Activated naive CD4-positive, alpha-beta T cell treated with anti-CD3 and anti-CD28 coated beads, Interleukin-2, amount 50 U/mL, for 72 hours (primary cell): ENCODE measurements around the gene ARL4A. TPM values are rescaled to one million over a fixed set of nuclear protein-coding genes. Genes with fewer than 3 reads are reported as not detected.

Source experiments
- ATAC-seq, 2 donors: fragments of 150-1000 bp; cut with Tn5 transposase; 2 replicates each; pipeline ENCODE4 v1.10.0; 2021; ENCODE audit warnings: mild to moderate bottlenecking in 2 of 2, moderate library complexity in 2 of 2
- DNase-seq, 2 donors: peaks; one replicate each; pipeline ENCODE4 v3.0.0; 2021 to 2022; ENCODE audit warnings: low spot score in 2 of 2
- H3K27ac Mint-ChIP-seq, 2 donors: one replicate each; pipeline ENCODE4 v1.8.0; 2022; ENCODE audit warnings: mild to moderate bottlenecking in 2 of 2, mixed read lengths in 2 of 2
- H3K36me3 Mint-ChIP-seq, 2 donors: one replicate each; pipeline ENCODE4 v1.8.0; 2022; ENCODE audit warnings: mixed read lengths in 2 of 2
- H3K9me3 Mint-ChIP-seq, 2 donors: one replicate each; pipeline ENCODE4 v1.8.0; 2022; ENCODE audit warnings: mixed read lengths in 2 of 2
- total RNA-seq, 2 donors: library from RNA; stranded (reverse); gene quantifications; one replicate each; pipeline ENCODE4 v1.2.3, GENCODE V29; 2022

ARL4A gene
- total RNA-seq, 2 donors from 2014 or later, result 7.9 to 11.0 TPM

- Mint-ChIP-seq H3K36me3 (no peaks in the 10 kb centered on the region), H3K27ac (no peak overlapping the region), H3K9me3 (no peaks in the 10 kb centered on the region)
- no peak for DNase-seq
- no peak for ATAC-seq
These were observed 26.4 kb downstream of the ARL4A start for GRCh38 chr7:12713625-12714378.

DNA sequence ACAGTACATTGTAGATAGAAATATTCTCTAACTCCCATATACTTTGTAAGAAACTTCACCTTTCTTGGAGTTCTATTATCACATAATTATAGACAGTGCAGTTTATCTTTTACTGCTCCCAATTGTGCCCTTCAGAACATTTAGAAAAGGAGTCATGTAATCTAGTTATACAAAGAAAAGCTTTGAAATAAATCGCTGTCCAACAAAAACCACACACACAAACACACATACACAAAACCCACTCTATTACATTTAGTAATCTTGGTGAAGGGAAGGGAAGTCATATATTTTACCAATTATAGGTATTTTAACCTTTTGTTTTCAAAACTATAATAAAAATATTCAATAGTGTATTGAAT lies 26.9 kb downstream of the ARL4A start:
- no peaks in the 10 kb centered on the region for H3K36me3 Mint-ChIP-seq
- ATAC-seq, result no peak

GRCh38 chr7:12715372-12716133 lies 28.1 kb downstream of the ARL4A start:
- Mint-ChIP-seq H3K36me3 (no peaks in the 10 kb centered on the region), H3K27ac (no peak overlapping the region), H3K9me3 (no peaks in the 10 kb centered on the region)
- DNase-seq, result peak in 1 of 2 donors; percentile 6
- ATAC-seq, result peak; percentile 54 to 79

More for the DNA sequence above, 26.9 kb downstream of the ARL4A start:
- H3K27ac Mint-ChIP-seq, result no peak overlapping the region
- no peaks in the 10 kb centered on the region for H3K9me3 Mint-ChIP-seq
- DNase-seq, result no peak

GRCh38 chr7:12716134-12716681 lies 28.8 kb downstream of the ARL4A start:
- H3K36me3 Mint-ChIP-seq, result no peaks in the 10 kb centered on the region
- DNase-seq (no peak), ATAC-seq (no peak)
- no peak overlapping the region for H3K27ac Mint-ChIP-seq
- H3K9me3 Mint-ChIP-seq, result no peaks in the 10 kb centered on the region

DNA sequence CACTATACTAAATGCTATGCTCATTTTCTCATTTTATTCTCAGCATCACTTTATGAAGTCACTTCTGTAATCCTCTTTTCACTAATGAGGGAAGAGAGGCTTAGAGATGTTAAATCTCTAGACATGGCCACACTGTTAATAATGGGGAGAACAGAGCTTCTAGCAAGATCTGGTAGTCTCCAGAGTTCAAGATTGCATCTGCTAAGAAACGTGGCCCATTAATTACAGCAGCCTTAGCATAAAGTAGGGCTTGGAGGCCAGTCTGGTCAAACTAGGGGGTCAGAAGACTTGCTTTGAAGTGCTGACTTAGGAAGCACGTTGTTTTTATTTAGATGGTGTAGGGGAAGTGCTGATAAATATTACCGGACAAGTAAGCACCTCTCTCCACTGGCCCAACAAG lies 29.3 kb downstream of the ARL4A start:
- Mint-ChIP-seq H3K27ac (no peak overlapping the region), H3K36me3 (no peaks in the 10 kb centered on the region), H3K9me3 (no peaks in the 10 kb centered on the region)
- no peak for ATAC-seq
- DNase-seq, result no peak

- Mint-ChIP-seq H3K27ac (no peak overlapping the region), H3K9me3 (no peaks in the 10 kb centered on the region), H3K36me3 (no peaks in the 10 kb centered on the region)
- DNase-seq (no peak), ATAC-seq (peak in 1 of 2 donors; percentile 54)
These were observed 31.9 kb downstream of the ARL4A start for GRCh38 chr7:12719141-12719919.

GRCh38 chr7:12719981-12720865 lies 32.8 kb downstream of the ARL4A start:
- DNase-seq, result no peak
- no peak for ATAC-seq
- Mint-ChIP-seq H3K27ac (no peak overlapping the region), H3K36me3 (no peaks in the 10 kb centered on the region), H3K9me3 (no peaks in the 10 kb centered on the region)

DNA sequence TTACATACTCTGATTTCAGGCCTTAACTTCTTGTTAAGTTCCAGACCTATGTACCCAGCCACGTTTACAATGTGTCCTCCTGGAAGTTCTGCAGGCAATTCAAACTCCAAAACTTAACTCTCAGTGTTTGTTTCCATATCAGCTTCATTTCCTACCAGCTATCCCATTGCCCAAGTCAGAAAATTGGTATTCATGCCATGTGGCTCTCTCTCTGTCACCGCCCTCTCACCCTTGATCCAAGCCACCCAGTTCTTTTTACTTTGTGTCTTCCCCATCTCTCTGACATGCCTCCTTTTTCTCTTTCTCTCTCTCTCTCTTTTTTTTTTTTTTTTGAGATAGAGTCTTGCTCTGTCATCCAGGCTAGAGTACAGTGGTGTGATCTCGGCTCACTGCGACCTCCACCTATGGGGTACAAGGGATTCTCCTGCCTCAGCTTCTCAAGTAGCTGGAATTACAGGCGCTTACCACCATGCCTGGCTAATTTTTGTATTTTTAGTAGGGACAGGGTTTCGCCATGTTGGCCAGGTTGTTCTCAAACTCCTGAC lies 33.9 kb downstream of the ARL4A start:
- Mint-ChIP-seq H3K36me3 (no peaks in the 10 kb centered on the region), H3K27ac (peak overlapping the region in 1 of 2 donors; percentile 61), H3K9me3 (no peaks in the 10 kb centered on the region)
- no peak for DNase-seq
- ATAC-seq, result no peak

GRCh38 chr7:12722136-12722535 lies 34.7 kb downstream of the ARL4A start:
- Mint-ChIP-seq H3K9me3 (no peaks in the 10 kb centered on the region), H3K36me3 (no peaks in the 10 kb centered on the region), H3K27ac (no peak overlapping the region)
- ATAC-seq, result no peak
- DNase-seq, result no peak

- Mint-ChIP-seq H3K27ac (no peak overlapping the region), H3K9me3 (no peaks in the 10 kb centered on the region), H3K36me3 (no peaks in the 10 kb centered on the region)
- ATAC-seq (peak in 1 of 2 donors; percentile 24), DNase-seq (no peak)
These were observed 35.5 kb downstream of the ARL4A start for GRCh38 chr7:12722636-12723605.

DNA sequence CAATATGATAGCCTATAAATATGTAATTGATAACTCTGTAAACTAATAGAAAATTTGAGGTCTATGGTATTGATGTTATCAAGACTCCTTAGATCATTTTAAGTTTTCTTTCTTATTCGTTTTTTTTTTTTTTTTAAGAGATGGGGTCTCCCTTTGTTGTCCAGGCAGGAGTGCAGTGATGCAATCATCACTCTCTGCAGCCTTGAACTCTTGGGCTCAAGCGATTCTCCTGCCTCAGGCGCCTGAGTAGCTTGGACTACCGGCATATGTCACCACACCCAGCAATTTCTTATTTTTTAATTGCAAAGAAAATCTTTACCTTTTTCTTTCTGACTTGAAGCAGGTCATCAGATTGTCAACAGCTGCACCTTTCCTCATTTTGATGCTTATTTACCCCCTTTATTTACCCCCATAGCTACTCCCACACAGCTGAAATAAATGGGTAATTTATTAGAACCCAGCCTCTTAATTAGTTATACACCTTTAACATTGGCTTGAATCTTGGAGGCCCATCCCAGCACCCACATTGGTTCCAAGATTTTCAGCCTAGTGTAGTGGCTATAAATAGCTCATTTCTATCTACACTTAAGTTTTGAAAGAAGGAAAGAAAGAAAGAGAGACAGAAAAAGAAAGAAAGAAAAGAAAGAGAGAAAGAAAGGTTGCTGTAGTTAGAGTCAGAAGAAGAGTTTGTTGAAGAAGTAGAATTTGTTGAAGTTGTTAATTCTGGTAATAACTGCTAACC lies 38.3 kb downstream of the ARL4A start:
- H3K36me3 Mint-ChIP-seq, result no peaks in the 10 kb centered on the region

DNA sequence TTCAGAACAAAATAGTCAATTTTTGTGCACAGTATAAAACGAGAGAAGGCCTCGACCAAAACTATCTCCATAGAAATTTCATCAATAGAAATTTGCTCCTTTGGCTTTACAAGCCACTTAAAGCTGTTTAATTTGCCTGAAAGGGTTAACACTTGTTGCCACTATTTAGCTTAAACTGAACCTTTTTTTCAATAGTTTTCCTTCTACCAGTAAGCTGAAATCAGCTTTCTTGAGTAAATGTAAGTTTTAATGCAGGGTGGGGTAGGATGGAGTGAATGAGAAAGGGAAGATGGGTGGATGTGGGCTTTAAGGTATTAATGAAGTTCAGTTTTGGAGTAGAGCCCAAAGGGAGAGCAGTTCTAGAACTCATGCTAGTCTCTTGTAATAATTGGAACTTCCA lies 39.5 kb downstream of the ARL4A start:
- DNase-seq (no peak), ATAC-seq (no peak)
- H3K36me3 Mint-ChIP-seq, result no peaks in the 10 kb centered on the region
- H3K9me3 Mint-ChIP-seq, result no peaks in the 10 kb centered on the region
- H3K27ac Mint-ChIP-seq, result no peak overlapping the region

More for the DNA sequence above, 38.3 kb downstream of the ARL4A start:
- ATAC-seq (no peak), DNase-seq (no peak)
- no peak overlapping the region for H3K27ac Mint-ChIP-seq
- H3K9me3 Mint-ChIP-seq, result no peaks in the 10 kb centered on the region

- ATAC-seq, result no peak
- Mint-ChIP-seq H3K9me3 (no peaks in the 10 kb centered on the region), H3K27ac (no peak overlapping the region), H3K36me3 (no peaks in the 10 kb centered on the region)
- DNase-seq, result no peak
These were observed 40.2 kb downstream of the ARL4A start for GRCh38 chr7:12727455-12728191.

DNA sequence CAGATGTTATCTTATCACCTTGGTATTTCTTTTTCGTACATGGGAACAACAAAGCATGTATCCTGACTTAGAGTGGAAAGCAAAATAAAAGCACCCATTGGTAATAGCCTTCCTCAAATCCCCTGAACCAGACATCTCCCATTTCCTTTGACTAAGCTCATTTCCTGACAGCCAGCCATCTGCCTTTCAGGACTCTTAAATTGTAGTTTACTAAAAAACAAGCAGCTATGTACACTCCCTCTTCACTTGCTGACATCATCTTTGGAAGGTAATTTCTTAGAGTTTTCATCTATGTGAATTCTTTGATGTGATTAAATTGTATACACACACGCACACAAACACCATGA lies 40.7 kb downstream of the ARL4A start:
- Mint-ChIP-seq H3K9me3 (no peaks in the 10 kb centered on the region), H3K36me3 (no peaks in the 10 kb centered on the region), H3K27ac (no peak overlapping the region)
- no peak for ATAC-seq
- DNase-seq, result no peak
